BJ (cell line): ENCODE results near the gene MYZAP. TPM values are rescaled to one million over a fixed set of nuclear protein-coding genes. Genes with fewer than 3 reads are reported as not detected.
A peak's percentile ranks its signal among the peaks of the same experiment; 100 is the strongest.

Experiments used
- CTCF ChIA-PET: fragments of 350-600 bp; formaldehyde crosslinking; extraction: SDS; loops from one replicate; lab custom pipeline; 2021; ENCODE audit warnings: antibody characterized with exemption, inconsistent platforms; lab: Yijun Ruan, JAX
- POLR2A ChIA-PET: fragments of 300-600 bp; sonication (Branson Sonifier 250); formaldehyde crosslinking; extraction: SDS; loops from one replicate; lab custom pipeline; 2021; ENCODE audit warnings: antibody characterized with exemption; lab: Charles Lee
- DNase-seq: peaks from one replicate; pipeline ENCODE4 v3.0.0-alpha.2; 2011; ENCODE audit warnings: low read depth
- H3K27me3 ChIP-seq: 2 replicates; pipeline ENCODE4 v1.6.0; 2011; ENCODE audit warnings: low read length; ENCODE audit not compliant: control insufficient read depth, insufficient read depth
- H3K36me3 ChIP-seq: 2 replicates; pipeline ENCODE4 v1.5.1; 2011; ENCODE audit warnings: low read length; ENCODE audit not compliant: control insufficient read depth, insufficient read depth
- H3K4me3 ChIP-seq: 2 replicates; pipeline ENCODE4 v1.5.1; 2011; ENCODE audit warnings: low read depth, mild to moderate bottlenecking, control low read depth, low read length
- CTCF ChIP-seq: IDR thresholded peaks from 2 replicates; pipeline ENCODE4 v1.5.1; 2011; ENCODE audit warnings: low read depth, mild to moderate bottlenecking, control low read depth, inconsistent platforms, low read length, moderate library complexity; ENCODE audit not compliant: insufficient read depth
- polyA plus RNA-seq: library from polyadenylated mRNA; depleted of rRNA; stranded (reverse); fragments of >200 nt; gene quantifications from 2 replicates; pipeline ENCODE4 v1.2.3, GENCODE V29; 2011

MYZAP gene
- polyA plus RNA-seq, 1 experiment: 0.11 TPM

GRCh38 chr15:57548351-57548750, 43.4 kb upstream of the MYZAP start:
- no peaks in the 10 kb centered on the region for H3K36me3 ChIP-seq
- no peak overlapping the region for H3K4me3 ChIP-seq
- POLR2A ChIA-PET: no interaction called here
- no peak for TF ChIP-seq CTCF
- CTCF ChIA-PET: interaction anchor here (0.9 to 3.4 kb wide), 4 partner anchors 11 to 207 kb away, joined by 3 to 17 read pairs (median 4); no protein-coding TSS in a partner anchor
- DNase-seq: no peak
- H3K27me3 ChIP-seq: no peaks in the 10 kb centered on the region; the same call in none of the 2 replicates

GRCh38 chr15:57548835-57549234, 42.9 kb upstream of the MYZAP start:
- TF ChIP-seq CTCF: no peak
- POLR2A ChIA-PET: no interaction called here
- DNase-seq: no peak
- Histone ChIP-seq H3K36me3 (no peaks in the 10 kb centered on the region), H3K4me3 (no peak overlapping the region), H3K27me3 (no peaks in the 10 kb centered on the region; the same call in none of the 2 replicates)
- CTCF ChIA-PET: interaction anchor here (0.5 to 1.3 kb wide), 4 partner anchors 19 to 609 kb away, joined by 3 to 5 read pairs (median 4); no protein-coding TSS in a partner anchor

GRCh38 chr15:57549935-57550334, 41.8 kb upstream of the MYZAP start:
- Histone ChIP-seq H3K27me3 (no peaks in the 10 kb centered on the region; the same call in none of the 2 replicates), H3K4me3 (no peak overlapping the region), H3K36me3 (no peaks in the 10 kb centered on the region)
- no peak for TF ChIP-seq CTCF
- ChIA-PET CTCF (interaction anchor here (0.7 to 4.1 kb wide), 3 partner anchors 8 to 203 kb away, joined by 3 to 33 read pairs (median 29); no protein-coding TSS in a partner anchor), POLR2A (no interaction called here)
- no peak for DNase-seq

DNA sequence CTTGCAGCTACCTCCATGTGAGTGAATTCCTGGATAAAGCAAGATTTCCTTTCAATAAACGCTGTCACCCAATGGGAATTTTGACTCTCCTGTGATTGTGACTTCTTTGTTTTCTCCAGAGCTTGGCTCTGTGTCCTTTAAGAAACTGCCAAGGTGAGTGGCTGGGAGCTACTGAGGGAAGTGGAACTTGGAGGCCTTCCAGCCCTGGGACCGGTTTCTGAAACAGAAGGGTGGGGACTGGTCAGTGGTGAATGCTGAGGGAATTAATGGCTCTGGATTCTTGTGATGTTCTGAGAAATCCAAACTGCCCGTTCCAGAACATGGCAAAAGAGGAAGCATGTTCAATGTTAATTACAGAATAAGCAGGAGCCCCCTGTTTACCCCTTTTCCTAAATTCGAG, 41.1 kb upstream of the MYZAP start:
- DNase-seq: no peak
- no peak overlapping the region for H3K4me3 ChIP-seq
- H3K27me3 ChIP-seq: no peaks in the 10 kb centered on the region; the same call in 1 of the 2 replicates
- no peak for TF ChIP-seq CTCF
- ChIA-PET CTCF (interaction anchor here (3.4 to 4.1 kb wide), 2 partner anchors 9 to 10 kb away, joined by 29 to 33 read pairs; no protein-coding TSS in a partner anchor), POLR2A (no interaction called here)
- no peaks in the 10 kb centered on the region for H3K36me3 ChIP-seq

- Histone ChIP-seq H3K4me3 (no peak overlapping the region), H3K27me3 (no peaks in the 10 kb centered on the region), H3K36me3 (no peaks in the 10 kb centered on the region)
- ChIA-PET POLR2A (interaction anchor here (0.6 kb wide), 1 partner anchor 377 kb away, joined by 5 read pairs; no protein-coding TSS in a partner anchor), CTCF (interaction anchor here (0.6 to 4.1 kb wide), 7 partner anchors 8 to 309 kb away, joined by 3 to 33 read pairs (median 4); no protein-coding TSS in a partner anchor)
- TF ChIP-seq CTCF: no peak
- peak; percentile 52 for DNase-seq
Observed at GRCh38 chr15:57551715-57552677, 39.7 kb upstream of the MYZAP start.
